ENCODE measurements around the gene FAM118B.

FAM118B gene

DNA sequence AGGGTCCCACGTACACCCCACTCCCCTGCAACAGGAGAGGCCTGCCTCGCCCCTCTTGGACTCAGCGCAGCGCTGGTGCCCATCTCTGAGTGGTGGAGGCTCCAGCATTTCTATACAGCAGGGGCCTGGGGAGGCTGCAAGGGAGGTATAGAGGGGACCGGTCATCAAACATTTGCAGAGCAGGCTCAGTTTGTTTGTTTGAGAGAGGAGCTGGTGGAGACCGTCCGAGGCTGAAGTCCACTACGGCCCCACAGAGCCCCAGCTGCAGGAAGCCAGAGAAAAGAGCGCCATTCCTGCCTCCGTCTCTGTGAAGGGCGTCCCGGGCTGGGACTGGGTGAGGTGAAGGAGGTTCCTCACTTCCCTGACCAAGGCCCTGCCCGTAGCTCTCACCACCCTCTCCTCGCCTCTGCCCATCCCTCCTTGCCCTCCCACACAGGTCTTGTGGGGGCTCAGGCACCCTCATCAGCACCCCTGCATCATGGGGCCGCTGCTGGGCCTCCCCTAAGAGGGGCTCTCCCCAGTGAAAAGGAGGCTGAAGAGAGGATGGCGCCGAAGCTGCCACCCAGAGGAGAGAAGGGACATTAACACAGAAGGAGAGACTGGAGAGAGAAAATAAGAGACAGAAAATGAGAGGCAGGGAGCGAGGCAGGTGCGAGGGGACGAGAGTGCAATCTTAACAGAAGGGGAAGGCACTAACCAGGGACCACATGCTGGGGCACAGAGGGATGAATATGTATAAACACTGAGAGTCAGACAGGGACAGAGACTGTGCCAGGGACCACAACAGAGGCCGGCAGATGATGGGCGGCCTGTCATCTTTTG lies 24.7 kb upstream of the FAM118B start:
- Histone ChIP-seq H3K27me3 (ENCODE audit: insufficient read depth, poor library complexity, severe bottlenecking) (no peaks in the 10 kb centered on the region), H3K4me3 (replicated peaks; ENCODE audit: insufficient read depth, low read length) (no peak overlapping the region), H3K27ac (replicated peaks) (no peak overlapping the region)
- no peak for DNase-seq (ENCODE audit: low read depth in 1 of 2, low spot score in 1 of 2)
- TF ChIP-seq GABPA (IDR thresholded peaks at IDR 0.05; ENCODE audit: low read depth) (no peak), POLR2AphosphoS5 (IDR thresholded peaks at IDR 0.05; ENCODE audit: low read depth) (no peak), REST (IDR thresholded peaks at IDR 0.05; ENCODE audit: insufficient replicate concordance, low read depth) (no peak), SPI1 (IDR thresholded peaks at IDR 0.05; ENCODE audit: borderline replicate concordance, low read depth) (no peak)
- TF ChIP-seq, protein P1, sequence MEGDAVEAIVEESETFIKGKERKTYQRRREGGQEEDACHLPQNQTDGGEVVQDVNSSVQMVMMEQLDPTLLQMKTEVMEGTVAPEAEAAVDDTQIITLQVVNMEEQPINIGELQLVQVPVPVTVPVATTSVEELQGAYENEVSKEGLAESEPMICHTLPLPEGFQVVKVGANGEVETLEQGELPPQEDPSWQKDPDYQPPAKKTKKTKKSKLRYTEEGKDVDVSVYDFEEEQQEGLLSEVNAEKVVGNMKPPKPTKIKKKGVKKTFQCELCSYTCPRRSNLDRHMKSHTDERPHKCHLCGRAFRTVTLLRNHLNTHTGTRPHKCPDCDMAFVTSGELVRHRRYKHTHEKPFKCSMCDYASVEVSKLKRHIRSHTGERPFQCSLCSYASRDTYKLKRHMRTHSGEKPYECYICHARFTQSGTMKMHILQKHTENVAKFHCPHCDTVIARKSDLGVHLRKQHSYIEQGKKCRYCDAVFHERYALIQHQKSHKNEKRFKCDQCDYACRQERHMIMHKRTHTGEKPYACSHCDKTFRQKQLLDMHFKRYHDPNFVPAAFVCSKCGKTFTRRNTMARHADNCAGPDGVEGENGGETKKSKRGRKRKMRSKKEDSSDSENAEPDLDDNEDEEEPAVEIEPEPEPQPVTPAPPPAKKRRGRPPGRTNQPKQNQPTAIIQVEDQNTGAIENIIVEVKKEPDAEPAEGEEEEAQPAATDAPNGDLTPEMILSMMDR (IDR thresholded peaks at IDR 0.05; ENCODE audit: insufficient read depth, low read length) = no peak

DNA sequence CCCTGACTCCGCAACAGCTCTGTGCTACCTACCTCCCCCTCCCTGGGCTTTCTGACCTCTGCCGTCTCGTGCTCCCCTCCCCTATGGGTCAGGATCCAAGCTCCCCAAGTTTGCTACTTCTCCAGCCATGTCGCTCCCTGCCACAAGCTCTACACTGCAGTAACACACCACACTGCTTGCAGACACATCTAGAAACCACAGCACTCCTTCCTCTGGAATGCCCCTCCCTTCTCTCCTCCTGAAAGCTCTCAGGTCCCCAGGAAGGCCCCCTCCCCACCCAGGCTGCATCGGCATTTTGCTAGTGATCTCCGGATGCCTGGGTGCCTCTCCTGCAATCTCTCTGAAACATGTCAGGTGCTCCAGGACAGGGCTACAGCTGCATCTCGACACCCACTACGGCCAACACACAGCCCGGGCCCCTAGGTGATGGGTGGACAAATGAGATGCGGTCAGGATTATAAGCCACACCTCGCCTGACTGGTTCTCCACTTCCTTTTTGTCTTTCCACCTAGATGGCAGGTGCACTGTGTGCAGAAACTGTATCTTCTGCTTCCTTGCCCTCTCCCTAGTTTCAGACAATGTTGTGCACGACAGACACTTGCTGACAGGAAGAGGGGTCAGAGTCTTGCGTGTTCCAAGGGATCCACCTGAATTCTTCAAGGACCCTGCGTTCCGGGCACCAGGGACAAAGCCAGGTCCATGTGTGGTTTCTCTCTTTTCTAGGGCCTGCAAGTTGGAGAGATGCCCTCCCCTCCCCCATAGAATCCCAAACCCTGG lies 23.1 kb upstream of the FAM118B start:
- TF ChIP-seq POLR2AphosphoS5 (IDR thresholded peaks at IDR 0.05; ENCODE audit: low read depth) (no peak), SPI1 (IDR thresholded peaks at IDR 0.05; ENCODE audit: borderline replicate concordance, low read depth) (no peak), REST (IDR thresholded peaks at IDR 0.05; ENCODE audit: insufficient replicate concordance, low read depth) (no peak), GABPA (IDR thresholded peaks at IDR 0.05; ENCODE audit: low read depth) (no peak)
- TF ChIP-seq, protein P1 (IDR thresholded peaks at IDR 0.05; ENCODE audit: insufficient read depth, low read length) = no peak
- H3K27me3 ChIP-seq (ENCODE audit: insufficient read depth, poor library complexity, severe bottlenecking) = no peaks in the 10 kb centered on the region
- DNase-seq (ENCODE audit: low read depth in 1 of 2, low spot score in 1 of 2) = no peak
- no peak overlapping the region for H3K4me3 ChIP-seq (replicated peaks; ENCODE audit: insufficient read depth, low read length)
- no peak overlapping the region for H3K27ac ChIP-seq (replicated peaks)

- no peak overlapping the region for H3K4me3 ChIP-seq (replicated peaks; ENCODE audit: insufficient read depth, low read length)
- no peak for DNase-seq (ENCODE audit: low read depth in 1 of 2, low spot score in 1 of 2)
- TF ChIP-seq GABPA (IDR thresholded peaks at IDR 0.05; ENCODE audit: low read depth) = no peak
- TF ChIP-seq REST (IDR thresholded peaks at IDR 0.05; ENCODE audit: insufficient replicate concordance, low read depth) = no peak
- TF ChIP-seq, protein P1 (IDR thresholded peaks at IDR 0.05; ENCODE audit: insufficient read depth, low read length) = no peak
- TF ChIP-seq SPI1 (IDR thresholded peaks at IDR 0.05; ENCODE audit: borderline replicate concordance, low read depth) = no peak
- no peak for TF ChIP-seq POLR2AphosphoS5 (IDR thresholded peaks at IDR 0.05; ENCODE audit: low read depth)
- no peak overlapping the region for H3K27ac ChIP-seq (replicated peaks)
- H3K27me3 ChIP-seq (ENCODE audit: insufficient read depth, poor library complexity, severe bottlenecking) = no peaks in the 10 kb centered on the region
Measured at GRCh38 chr11:126189109-126189929, 22.3 kb upstream of the FAM118B start.
